ENCODE measurements around the gene TRIM8.
A peak's percentile ranks its signal among the peaks of the same experiment; 100 is the strongest.

TRIM8 gene

DNA sequence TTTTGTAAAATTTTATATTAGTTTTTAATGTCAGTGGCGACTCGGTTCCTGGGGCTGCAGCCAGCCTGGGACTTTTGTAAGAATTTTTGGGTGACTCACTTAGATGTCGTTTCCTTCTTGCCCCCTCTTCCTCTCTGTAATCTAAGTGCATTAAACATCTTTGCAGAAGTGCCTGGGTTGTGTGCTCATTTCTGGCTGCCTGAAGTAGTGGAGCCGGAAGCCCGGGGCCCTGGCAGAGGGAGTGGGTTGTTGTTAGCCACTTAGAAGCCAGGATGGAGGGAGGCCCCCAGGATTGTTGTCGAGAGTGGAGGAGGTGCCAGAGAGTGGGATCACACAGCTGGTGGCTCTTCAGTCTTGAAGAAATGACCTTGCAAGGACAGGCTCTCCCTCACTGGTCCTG, 11.0 kb upstream of the TRIM8 start:
- no peak for DNase-seq

DNA sequence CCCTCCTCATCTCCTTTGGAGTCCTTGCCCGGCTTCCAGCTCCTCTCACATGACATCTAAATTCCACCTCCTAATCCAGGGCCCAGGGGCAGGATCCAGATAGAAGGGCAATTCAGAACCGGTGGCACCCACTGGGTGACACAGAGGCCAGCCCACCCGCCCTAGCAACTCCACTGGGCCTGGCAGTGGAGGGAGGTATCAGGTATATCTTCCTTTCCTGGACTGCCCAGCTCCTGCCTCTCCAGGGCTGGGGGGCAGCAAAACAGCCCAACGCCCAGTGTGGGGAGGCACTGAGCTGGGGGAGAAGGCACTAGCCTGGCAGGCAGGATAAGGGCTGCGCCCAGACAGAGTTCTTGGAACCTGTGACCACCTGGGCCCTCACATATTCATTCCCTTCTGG, 10.4 kb upstream of the TRIM8 start:
- DNase-seq = no peak

DNA sequence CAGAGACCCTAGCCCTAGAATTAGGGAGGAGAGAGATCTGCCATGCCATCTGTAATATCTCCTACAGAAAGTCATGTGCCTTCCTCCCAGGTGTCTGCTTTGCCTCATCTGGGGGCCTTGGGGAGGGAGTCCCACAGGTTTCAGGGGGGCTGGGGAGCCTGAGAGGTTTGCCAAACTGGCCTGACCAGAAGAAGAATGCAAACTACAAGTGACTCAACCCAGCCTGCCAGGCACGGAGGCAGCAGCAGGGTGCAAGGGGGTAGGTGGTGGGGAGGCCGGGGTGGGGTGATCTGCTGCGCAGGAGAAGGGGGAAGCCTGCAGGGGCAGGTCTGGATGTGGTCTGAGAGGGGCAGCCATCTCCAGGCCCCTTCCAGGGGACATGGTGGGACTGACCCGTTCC, 9.6 kb upstream of the TRIM8 start:
- no peak for DNase-seq

DNA sequence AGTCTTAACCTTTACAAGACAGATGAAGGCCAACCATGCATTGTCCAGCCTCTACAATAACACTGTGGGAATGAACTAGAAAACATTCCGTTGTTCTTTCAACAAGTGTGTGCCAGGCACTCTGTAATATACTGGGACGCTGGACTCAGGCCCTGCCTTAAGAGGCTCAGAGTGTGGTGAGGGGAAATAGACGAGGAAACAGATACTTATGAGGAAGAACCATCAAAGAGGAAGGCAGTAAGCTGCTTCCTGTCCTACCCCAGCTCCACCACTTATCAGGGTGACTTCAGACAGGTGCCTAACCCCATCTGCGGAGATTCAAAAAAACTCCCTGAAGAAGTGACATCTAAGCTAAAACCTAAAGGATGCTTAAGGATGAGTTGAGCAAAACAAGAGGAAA, 8.9 kb upstream of the TRIM8 start:
- peak; percentile 49 for DNase-seq

DNA sequence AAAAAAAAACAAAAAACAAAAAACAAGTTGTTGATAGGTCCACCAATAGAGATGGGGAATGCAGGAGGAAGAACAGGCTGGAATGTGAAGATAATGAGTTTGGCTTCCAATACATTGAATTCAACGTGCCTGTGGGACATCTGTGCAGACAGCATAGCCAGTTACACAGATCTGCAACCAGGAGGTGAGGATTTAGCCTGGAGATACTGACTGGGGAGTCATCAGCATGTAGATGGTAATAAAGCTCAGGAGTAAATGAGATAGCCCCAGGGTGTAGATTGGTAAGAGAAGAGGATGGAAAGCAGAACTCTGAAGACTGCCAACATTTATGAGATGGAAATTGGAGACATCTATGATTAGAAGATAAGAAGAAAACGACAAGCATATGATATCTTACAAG, 4.7 kb upstream of the TRIM8 start:
- DNase-seq = no peak

DNA sequence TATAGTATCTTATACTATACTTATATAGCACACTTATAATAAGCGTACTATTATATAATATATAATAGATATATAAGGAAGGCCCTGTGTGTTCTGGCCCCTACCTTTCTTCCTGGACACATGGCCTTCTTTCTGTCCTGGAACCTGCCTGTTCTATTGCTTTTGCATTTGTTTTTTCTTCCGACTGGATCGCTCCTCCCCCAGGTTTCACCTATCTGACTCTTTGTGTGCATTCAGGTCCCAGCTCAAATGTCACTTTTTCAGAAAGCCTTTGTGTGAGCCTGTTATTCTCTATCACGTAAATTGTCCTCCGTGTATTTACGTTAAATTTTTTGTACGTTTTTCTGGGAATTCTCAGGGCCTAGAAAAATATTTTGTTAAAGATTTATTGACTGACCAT, 2.9 kb upstream of the TRIM8 start:
- DNase-seq = no peak

DNA sequence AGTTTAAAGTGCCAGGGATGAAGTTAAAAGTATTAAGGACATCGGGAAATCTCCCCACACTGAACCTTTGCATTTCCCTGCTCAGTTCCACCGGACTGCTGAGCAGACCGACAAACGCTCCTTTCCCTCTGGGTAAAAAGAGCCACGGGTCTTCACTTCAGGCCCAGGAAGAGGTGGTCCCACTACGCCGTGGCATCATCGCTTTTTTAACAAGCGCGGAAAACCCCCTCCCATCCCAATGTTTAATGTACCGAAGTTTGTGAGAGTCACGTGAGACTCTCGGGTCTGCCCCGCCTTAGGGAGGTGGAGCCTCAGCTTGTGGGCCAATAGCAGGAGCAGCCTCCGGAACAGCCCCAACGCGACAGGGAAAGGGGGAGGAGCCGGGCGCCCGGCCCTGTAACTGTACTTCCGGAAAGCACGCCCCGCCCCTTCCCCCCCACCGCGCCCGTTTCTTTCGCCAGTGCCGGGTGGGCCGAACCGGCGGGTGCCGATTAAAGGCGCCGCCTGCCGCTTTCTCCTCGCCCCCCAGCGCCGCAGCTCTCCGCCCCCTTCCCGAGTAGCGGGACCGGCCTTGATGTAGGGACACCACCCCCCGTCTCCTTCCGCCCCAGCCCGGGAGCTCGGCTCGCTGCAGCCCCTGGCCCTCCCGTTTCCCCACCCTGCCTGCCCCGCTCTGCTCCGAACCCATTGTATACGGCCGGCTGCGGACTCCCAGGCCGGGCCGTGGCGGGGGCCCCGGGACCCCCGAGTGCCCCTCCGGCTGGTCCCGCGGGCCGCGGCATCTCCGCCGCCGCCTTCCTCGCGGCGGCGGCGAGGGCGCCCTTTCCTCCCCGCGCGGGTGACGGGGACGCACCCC, 2.2 kb upstream of the TRIM8 start:
- DNase-seq = peak; percentile 93

DNA sequence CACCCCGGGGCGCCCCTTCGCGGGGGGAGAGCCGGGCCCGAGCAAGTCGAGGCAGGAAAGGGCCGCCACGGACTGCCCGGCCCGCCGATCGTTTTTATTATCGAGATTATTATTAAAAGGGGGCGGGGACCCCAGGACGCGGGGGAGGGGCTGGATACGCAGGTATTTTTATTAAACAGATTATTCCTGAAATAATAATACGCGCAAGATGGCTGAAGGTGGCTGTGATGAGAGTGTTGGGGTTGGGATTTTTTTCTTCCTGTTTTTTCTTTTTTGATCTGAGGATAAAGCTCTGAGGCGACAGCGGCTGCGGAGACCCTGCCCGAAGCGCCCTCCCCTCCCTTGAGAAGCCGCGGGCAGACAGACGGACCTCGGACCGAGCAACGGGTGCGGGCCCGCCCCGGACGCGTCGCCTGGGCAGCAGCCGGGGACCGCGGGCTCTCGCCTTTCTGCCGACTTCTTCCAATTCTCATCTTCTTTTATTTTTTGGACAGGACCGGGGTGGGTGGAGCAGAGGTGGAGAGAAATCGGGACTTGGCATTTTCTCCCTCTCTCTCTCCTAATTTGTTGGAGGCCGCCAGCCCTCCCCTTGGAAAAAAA, 1.4 kb upstream of the TRIM8 start:
- DNase-seq = peak; percentile 63

DNA sequence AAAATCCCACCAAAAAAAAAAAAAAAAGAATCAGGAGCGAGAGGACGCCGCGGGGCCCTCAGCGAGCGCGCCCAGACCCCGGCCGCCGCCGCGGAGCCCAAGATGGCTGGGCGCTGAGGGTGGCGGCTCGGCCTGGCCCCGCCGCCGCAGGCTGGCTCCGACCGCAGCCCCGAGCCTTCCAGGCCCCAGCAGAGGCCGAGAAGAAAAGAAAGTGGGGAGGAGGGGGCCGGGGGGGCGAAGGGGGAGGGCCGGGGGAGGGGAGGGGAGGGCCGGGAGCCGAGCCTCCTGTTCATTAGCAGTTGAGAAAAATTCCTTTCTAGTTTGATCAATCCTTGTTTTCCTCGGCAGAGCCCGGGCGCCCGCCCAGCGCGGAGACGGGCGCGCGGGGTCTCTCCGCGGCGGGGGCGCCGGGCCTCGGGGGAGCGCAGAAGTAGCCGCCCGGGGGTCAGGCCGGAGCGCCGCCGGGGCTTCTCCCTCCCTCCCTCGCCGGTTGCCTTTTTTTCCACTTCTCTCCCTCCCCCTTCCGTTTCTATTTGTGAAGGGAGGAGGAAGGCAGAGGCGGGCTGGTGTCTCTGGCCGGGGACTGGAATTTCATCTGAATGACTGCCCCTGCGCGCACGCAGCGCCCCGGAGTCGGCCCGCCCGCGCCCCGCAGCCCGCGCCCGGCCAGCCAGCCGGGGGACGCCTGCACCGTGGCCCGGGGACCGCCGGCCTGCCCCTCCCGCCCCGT, 778 bp upstream of the TRIM8 start:
- DNase-seq = peak; percentile 31

DNA sequence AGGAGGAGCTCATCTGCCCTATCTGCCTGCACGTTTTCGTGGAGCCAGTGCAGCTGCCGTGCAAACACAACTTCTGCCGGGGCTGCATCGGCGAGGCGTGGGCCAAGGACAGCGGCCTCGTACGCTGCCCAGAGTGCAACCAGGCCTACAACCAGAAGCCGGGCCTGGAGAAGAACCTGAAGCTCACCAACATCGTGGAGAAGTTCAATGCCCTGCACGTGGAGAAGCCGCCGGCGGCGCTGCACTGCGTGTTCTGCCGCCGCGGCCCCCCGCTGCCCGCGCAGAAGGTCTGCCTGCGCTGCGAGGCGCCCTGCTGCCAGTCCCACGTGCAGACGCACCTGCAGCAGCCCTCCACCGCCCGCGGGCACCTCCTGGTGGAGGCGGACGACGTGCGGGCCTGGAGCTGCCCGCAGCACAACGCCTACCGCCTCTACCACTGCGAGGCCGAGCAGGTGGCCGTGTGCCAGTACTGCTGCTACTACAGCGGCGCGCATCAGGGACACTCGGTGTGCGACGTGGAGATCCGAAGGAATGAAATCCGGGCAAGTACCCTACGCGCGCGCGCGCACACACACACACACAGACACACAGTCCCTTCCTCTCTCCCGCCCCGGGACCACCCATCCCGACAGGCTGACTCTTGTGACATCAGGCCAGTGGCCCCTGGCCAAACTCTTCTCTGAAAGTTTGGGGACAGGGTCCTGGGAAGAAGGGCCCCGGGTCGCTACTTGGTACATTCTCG, 538 bp downstream of the TRIM8 start:
- DNase-seq = peak; percentile 77

DNA sequence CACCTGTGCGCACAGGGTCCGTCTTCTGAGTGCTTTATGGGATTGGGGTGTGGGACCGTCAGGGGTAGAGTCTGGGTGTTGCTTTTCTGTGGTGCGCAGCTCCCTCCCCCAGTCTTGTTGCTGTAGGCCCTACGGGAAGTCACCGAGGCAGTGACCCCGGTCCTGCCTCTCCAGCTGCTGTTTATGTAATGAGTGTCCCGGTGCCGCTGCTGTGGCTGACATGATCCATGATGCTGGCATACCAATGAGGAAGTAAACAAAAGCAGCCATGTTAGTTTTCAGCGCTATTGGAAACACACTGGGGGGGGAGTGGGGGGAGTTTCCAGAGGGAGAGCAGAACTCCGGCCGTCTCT, 1.1 kb downstream of the TRIM8 start:
- DNase-seq = peak; percentile 48

DNA sequence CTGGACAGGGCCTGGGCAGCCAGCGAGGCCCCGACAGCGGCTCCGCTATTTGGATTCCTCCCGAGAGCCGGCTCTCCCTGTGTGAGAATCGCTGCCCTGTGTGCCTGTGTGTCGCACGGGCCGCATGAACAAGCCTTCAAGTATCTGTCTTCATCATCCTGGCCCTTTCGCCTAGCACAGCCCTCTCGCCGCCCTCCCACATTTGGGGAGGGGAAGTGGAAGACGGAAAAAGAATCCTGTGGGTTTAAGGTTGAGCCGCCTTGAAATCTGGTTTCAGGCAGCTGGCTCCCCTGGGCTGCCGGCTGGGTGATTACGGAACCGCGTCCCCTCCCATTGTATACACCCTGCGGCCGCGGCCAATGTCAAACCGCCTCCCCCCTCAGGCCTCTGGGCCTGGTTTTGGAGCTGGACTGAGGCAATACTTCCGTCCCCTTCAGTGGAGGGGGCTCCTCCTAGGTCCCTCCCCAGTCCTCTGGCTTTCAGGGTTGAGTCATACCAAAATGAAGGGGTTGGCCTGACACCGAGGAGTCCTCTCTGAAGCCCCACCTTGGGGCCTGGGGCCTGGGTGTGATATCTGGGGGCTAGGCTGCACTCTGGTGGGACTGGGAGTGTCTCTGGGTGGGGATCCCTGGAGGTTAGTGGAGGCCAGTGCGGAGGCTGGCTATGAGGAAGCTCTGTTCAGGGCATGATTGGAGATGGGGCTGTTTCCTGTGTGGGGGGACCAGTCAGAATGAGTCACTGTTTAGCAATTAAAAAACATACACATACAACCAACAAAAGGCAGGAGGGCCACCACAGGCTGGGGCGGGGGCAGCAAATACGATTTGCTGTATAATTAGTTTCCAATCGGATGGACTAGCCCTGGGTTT, 1.7 kb downstream of the TRIM8 start:
- peak; percentile 68 for DNase-seq

DNA sequence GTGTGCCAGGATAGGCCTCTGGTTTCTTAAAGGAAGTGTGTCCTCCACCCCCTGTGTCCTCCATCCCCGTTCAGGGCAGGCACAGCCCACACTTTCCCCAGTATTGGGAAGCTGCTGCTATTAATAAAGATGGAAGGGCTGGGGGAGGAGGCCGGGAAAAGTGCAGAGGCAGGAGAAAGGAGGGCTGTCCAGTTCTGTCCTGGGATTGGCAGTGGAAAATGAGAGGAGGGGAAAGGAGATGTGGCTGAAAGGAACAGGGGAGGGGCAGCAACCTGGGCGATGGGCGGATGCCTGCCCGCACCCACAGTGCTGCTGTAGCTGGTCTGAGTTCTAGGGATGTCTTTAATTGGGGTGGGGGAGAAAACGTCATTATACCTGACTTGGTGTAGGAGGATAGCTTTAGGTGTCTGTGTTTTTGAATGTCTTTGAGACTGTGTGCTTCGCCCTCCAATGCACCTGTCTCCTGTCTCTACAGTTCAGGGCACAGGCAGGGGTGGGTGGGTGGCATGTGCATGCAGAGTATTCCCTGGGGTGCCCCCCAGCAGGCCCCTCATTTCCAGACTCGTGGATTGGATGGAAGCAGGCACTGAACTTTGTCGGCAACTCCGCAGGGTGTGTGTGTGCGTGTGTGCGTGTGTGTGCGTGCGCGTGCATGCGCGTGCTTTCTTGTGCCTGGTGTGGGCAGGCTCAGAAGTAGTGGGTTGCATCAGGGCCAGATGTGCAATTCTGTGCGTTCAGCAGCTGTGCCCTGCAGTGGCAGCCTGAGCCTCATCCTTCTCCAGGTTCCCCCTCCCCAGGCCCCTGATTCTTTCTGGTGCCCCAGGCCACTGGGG, 2.5 kb downstream of the TRIM8 start:
- DNase-seq = peak; percentile 53

DNA sequence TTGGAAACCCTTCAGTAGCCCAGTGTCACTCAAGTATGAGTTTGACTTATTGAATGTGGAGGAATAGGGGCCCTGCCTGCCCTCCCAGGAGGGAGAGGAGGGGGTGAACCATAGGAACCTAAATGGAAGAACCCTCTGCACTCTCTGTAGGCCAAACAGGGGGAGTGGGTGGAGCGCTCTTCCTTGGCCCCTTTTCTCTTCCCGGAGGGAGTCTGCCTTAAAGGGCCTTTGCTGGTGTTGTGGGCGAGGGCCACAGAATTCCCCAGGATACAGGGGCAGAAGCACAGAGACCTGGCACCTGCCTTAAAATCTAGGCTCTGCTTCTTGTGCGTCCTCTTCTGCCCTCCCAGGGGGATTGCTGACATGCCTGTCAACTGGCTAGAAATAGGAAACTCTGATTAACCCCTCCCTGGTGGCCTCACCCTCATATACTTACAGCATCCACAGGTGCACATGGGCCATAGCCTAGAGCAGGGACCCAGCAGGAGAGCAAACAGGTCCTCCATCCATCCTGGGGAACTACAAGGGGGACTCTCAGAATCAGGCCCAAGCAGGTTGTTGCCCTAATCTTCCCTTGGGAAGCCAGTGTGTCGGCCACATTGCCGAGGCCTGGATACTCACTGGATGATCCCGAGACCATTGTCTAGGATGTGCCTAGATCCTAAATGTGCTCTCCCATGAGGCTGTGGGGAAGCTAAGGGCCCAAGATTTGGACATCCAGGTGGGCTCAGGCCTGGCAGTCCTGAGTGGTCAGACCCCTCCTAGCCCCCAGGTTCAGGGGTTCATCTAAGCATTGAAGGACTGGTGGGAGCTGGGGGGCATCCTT, 3.4 kb downstream of the TRIM8 start:
- DNase-seq = no peak

DNA sequence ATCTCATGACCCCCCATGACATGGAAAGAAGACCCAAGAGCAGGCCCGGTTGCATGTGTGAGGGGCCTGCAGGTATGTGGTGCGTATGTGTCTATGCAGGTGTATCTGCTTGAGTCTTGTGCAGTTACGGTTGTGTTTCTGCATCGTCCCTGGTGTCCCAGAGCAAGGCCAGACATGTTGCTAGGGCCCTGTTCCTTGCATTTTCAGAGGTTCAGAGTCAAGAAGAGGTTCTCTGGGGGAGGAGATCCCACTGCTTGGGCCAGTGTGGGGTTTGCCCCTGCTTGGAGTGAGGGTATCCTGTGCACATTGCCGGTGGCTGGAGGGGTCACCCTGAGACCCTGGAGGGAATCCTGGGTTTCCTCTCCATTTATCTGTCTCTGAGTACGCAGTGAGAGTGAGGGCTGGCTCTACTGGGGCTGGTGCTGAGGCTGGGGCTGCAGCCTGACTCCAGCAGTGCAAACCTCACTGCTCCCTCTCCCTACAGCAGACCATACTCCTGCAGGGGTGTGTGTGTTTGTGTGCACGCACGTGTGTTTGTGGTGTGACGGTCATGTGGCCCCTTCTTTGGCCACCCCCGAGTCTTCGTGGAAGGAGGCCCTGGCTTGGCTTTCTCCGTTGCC, 4.1 kb downstream of the TRIM8 start:
- no peak for DNase-seq

DNA sequence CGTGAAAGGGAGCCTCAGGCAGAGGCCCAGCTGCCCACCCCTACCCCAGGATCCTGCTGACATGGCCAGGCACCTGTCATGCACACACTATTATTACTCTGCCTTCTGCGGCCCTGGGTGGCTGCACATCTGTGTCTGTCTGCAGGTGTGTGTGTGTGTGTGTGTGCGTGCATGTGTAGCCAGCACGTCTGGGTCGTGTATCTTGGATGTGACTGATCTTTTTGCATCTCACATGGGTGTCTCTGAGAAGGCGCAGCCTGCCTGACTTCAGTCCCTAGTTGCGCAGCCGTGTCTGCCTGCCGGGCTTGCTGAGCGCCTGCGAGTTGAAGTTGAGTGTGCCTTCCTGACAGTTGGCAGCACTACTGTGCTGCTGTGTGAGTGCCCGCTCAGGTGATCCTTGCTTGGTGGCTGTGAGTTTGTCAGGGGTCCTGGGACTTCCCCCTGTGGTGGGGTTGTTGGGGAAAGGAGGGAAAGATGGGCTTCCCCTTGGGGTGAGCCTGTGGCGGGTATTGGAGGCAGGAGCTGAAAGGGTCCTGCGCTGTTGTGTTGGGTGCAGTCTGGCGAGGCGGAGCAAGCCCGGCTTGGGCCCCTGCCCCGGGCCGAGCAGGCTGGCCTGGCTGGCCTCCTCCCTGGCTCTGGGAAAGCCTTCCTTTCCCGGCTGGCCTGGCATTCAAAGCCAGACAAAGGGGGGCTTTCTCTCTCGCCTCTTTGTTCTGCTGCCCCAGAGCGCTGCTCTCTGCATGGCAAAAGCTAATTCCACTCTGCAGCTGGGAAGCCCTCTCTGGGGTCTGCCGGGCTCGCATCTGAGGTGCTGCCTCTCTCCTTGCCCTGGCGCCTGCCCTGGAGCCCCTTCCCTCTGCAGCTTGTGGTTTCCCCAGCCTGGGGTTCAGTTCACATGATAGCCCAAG, 4.9 kb downstream of the TRIM8 start:
- DNase-seq = peak; percentile 15

DNA sequence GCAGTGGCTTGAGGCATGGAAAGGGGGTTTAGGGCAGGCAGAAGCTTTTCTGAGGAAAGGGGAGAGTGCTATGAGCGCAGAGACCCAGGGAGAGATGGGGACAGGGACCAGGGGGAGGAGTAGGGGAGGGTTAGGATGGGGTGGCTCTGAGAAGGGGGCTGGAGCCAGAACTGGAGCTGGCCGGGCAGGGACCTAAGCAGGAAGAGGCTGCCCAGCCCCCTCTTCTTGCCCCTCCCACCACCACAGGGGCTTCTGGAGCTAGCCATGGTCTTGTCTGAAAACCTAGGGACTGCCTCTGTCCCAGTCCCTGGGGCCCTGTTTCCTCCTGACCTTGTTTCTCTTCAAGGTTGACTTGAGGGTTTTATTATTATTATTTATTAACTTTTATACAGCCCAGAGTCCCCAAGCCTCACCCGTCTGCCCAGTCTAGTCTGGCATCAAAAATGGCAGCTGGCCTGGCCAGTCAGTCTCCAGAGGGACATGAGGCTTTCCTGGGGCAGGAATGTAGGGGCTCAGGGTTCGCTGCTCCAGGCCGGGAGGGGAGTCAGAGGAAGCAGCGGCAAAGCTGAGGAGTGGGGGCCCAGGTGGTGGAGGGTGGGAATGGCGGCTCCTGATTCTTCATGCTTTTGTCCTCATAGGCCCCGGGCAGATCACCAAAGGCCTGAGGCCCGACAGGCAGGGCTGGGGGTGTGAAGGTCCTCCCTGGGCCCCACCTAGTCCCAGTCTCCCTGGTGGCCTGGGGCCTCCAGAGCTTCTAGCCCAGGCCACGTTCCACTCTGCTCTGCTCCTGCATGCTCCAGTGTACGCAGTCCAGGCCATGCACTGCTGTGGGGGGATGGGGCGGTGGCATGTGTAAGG, 5.7 kb downstream of the TRIM8 start:
- no peak for DNase-seq
